Trophoblast cell (in vitro differentiated cells and primary cell): ENCODE results near the gene COQ9.

Source experiments
- DNase-seq, 2 donors: peaks; one replicate each; pipeline ENCODE4 v3.0.0-alpha.2; 2016
- H2AFZ ChIP-seq: 2 replicates; pipeline ENCODE4 v1.6.1; 2013; ENCODE audit warnings: low read length, moderate library complexity, mild to moderate bottlenecking; ENCODE audit not compliant: insufficient read depth, poor library complexity
- H2AK5ac ChIP-seq: 2 replicates; pipeline ENCODE4 v1.6.1; 2013; ENCODE audit warnings: mild to moderate bottlenecking, low read length
- H2BK120ac ChIP-seq: 2 replicates; pipeline ENCODE4 v1.6.1; 2013; ENCODE audit warnings: low read length, mild to moderate bottlenecking, moderate library complexity; ENCODE audit not compliant: insufficient read depth, poor library complexity
- H2BK12ac ChIP-seq: 2 replicates; pipeline ENCODE4 v1.6.1; 2013; ENCODE audit warnings: mild to moderate bottlenecking, low read length, moderate library complexity
- H2BK5ac ChIP-seq: 2 replicates; pipeline ENCODE4 v1.6.1; 2013; ENCODE audit warnings: low read length, low read depth, moderate library complexity, mild to moderate bottlenecking; ENCODE audit not compliant: poor library complexity
- H3K14ac ChIP-seq: 2 replicates; pipeline ENCODE4 v1.6.1; 2013; ENCODE audit warnings: mild to moderate bottlenecking, low read length
- H3K18ac ChIP-seq: 2 replicates; pipeline ENCODE4 v1.6.1; 2013; ENCODE audit warnings: mild to moderate bottlenecking, low read length
- H3K23ac ChIP-seq: 2 replicates; pipeline ENCODE4 v1.6.1; 2013; ENCODE audit warnings: low read length
- H3K27ac ChIP-seq: 2 replicates; pipeline ENCODE4 v1.5.1; 2013; ENCODE audit warnings: low read depth, mild to moderate bottlenecking, inconsistent platforms, low read length, moderate library complexity
- H3K27me3 ChIP-seq: 2 replicates; pipeline ENCODE4 v1.6.1; 2013; ENCODE audit warnings: inconsistent platforms, mild to moderate bottlenecking, low read length, moderate library complexity; ENCODE audit not compliant: insufficient read depth
- H3K36me3 ChIP-seq, 2 experiments: 1 replicate in 1 of 2; 2 replicates in 1 of 2; pipeline ENCODE4 v1.6.1; 2013; ENCODE audit warnings: low read length in 2 of 2, mild to moderate bottlenecking in 2 of 2, moderate library complexity in 1 of 2; ENCODE audit not compliant: insufficient read depth in 2 of 2, control insufficient read depth in 1 of 2
- H3K4ac ChIP-seq: 2 replicates; pipeline ENCODE4 v1.6.1; 2013; ENCODE audit warnings: low read depth, mild to moderate bottlenecking, low read length, moderate library complexity
- H3K4me1 ChIP-seq, 2 experiments: 1 replicate in 1 of 2; 2 replicates in 1 of 2; pipeline ENCODE4 v1.6.1; 2013; ENCODE audit warnings: low read length in 2 of 2, mild to moderate bottlenecking in 2 of 2, moderate library complexity in 1 of 2; ENCODE audit not compliant: insufficient read depth in 2 of 2, control insufficient read depth in 1 of 2
- H3K4me2 ChIP-seq: 2 replicates; pipeline ENCODE4 v1.6.1; 2013; ENCODE audit warnings: inconsistent platforms, mild to moderate bottlenecking, low read length, moderate library complexity
- H3K4me3 ChIP-seq: 2 replicates; pipeline ENCODE4 v1.5.1; 2013; ENCODE audit warnings: mild to moderate bottlenecking, low read depth, low read length, inconsistent platforms
- H3K79me1 ChIP-seq: one replicate; pipeline ENCODE4 v1.6.1; 2013; ENCODE audit warnings: low read length
- H3K79me2 ChIP-seq: 2 replicates; pipeline ENCODE4 v1.6.1; 2013; ENCODE audit warnings: low read length, mild to moderate bottlenecking; ENCODE audit not compliant: control insufficient read depth, insufficient read depth, poor library complexity
- H3K9ac ChIP-seq: 2 replicates; pipeline ENCODE4 v1.6.1; 2013; ENCODE audit warnings: mild to moderate bottlenecking, low read length
- H3K9me3 ChIP-seq: 2 replicates; pipeline ENCODE4 v1.6.1; 2013; ENCODE audit warnings: low read depth, mild to moderate bottlenecking, control low read depth, inconsistent platforms, low read length; ENCODE audit not compliant: insufficient read depth
- H4K12ac ChIP-seq: 2 replicates; pipeline ENCODE4 v1.6.1; 2013; ENCODE audit warnings: low read depth, mild to moderate bottlenecking, low read length, moderate library complexity
- H4K8ac ChIP-seq: 2 replicates; pipeline ENCODE4 v1.6.1; 2013; ENCODE audit warnings: low read depth, mild to moderate bottlenecking, low read length, moderate library complexity
- H4K91ac ChIP-seq: one replicate; pipeline ENCODE4 v1.6.1; 2013; ENCODE audit warnings: low read depth, mild to moderate bottlenecking, low read length, moderate library complexity
- WGBS: extraction: QIAGEN DNeasy Blood & Tissue Kit; methylation state at CpG from one replicate; pipeline ENCODE4 v1.1.7; 2013; ENCODE audit warnings: missing lambda C conversion rate; ENCODE audit not compliant: insufficient read length, insufficient coverage; ENCODE audit errors: extremely low coverage; 5-methylcytosine and 5-hydroxymethylcytosine counted together

Gene COQ9

GRCh38 chr16:57423152-57423551 is 24.1 kb upstream of the COQ9 start:
- no peak overlapping the region for H3K23ac ChIP-seq
- no peak for DNase-seq
- H3K9ac ChIP-seq, result no peak overlapping the region
- H3K4me2 ChIP-seq, result no peak overlapping the region
- H2AK5ac ChIP-seq, result no peak overlapping the region
- H3K4ac ChIP-seq, result no peak overlapping the region
- no peak overlapping the region for H4K8ac ChIP-seq
- no peak overlapping the region for H4K91ac ChIP-seq
- H3K79me2 ChIP-seq, result no peaks in the 10 kb centered on the region
- H3K9me3 ChIP-seq, result no peaks in the 10 kb centered on the region
- H3K36me3 ChIP-seq, result peaks cover 9 to 11% of the 10 kb centered on the region in 2 experiments
- H3K18ac ChIP-seq, result no peak overlapping the region
- H2BK5ac ChIP-seq, result no peak overlapping the region
- H3K14ac ChIP-seq, result no peak overlapping the region
- H3K27me3 ChIP-seq, result no peaks in the 10 kb centered on the region
- no peak overlapping the region for H3K4me3 ChIP-seq
- H4K12ac ChIP-seq, result no peak overlapping the region
- H3K79me1 ChIP-seq, result peaks cover 6% of the 10 kb centered on the region
- no peak overlapping the region for H2BK12ac ChIP-seq
- H2BK120ac ChIP-seq, result no peak overlapping the region
- no peak overlapping the region for H3K27ac ChIP-seq
- peaks cover 0 to 5% of the 10 kb centered on the region in 2 experiments for H3K4me1 ChIP-seq
- no peak overlapping the region for H2AFZ ChIP-seq
- no CpG with 5 or more reads among the region's 2 CpGs for WGBS

- H2AK5ac ChIP-seq, result no peak overlapping the region
- no peak overlapping the region for H3K23ac ChIP-seq
- H3K36me3 ChIP-seq, result peaks cover 17 to 22% of the 10 kb centered on the region in 2 experiments
- no peak overlapping the region for H3K4me3 ChIP-seq
- no peak overlapping the region for H2BK12ac ChIP-seq
- H3K4me2 ChIP-seq, result no peak overlapping the region
- no peak overlapping the region for H3K18ac ChIP-seq
- no peak overlapping the region for H3K27ac ChIP-seq
- no CpG with 5 or more reads among the region's 3 CpGs for WGBS
- H4K8ac ChIP-seq, result no peak overlapping the region
- H3K4me1 ChIP-seq, result no peaks in the 10 kb centered on the region
- no peaks in the 10 kb centered on the region for H3K79me2 ChIP-seq
- H3K4ac ChIP-seq, result no peak overlapping the region
- H3K27me3 ChIP-seq, result no peaks in the 10 kb centered on the region
- no peak overlapping the region for H3K14ac ChIP-seq
- H2BK5ac ChIP-seq, result no peak overlapping the region
- DNase-seq, result no peak
- H4K91ac ChIP-seq, result no peak overlapping the region
- H3K9me3 ChIP-seq, result no peaks in the 10 kb centered on the region
- H3K79me1 ChIP-seq, result peaks cover 2% of the 10 kb centered on the region
- no peak overlapping the region for H3K9ac ChIP-seq
- H2AFZ ChIP-seq, result no peak overlapping the region
- no peak overlapping the region for H4K12ac ChIP-seq
- H2BK120ac ChIP-seq, result no peak overlapping the region
Measured at GRCh38 chr16:57424583-57424982, 22.7 kb upstream of the COQ9 start.

- Histone ChIP-seq H3K9ac (peak overlapping the region; percentile 53), H3K27ac (no peak overlapping the region), H3K4me2 (no peak overlapping the region), H2AFZ (no peak overlapping the region), H3K4me3 (no peak overlapping the region), H3K79me1 (no peaks in the 10 kb centered on the region), H2BK120ac (no peak overlapping the region), H3K9me3 (no peaks in the 10 kb centered on the region), H3K4ac (no peak overlapping the region), H2AK5ac (no peak overlapping the region), H4K12ac (no peak overlapping the region), H3K18ac (no peak overlapping the region), H2BK5ac (no peak overlapping the region), H4K91ac (no peak overlapping the region), H3K27me3 (no peaks in the 10 kb centered on the region), H2BK12ac (no peak overlapping the region), H3K36me3 (peaks cover 31 to 38% of the 10 kb centered on the region in 2 experiments), H3K4me1 (no peaks in the 10 kb centered on the region), H3K14ac (no peak overlapping the region), H3K23ac (no peak overlapping the region), H4K8ac (no peak overlapping the region), H3K79me2 (no peaks in the 10 kb centered on the region)
- no peak for DNase-seq
- WGBS, result no CpG with 5 or more reads among the region's 7 CpGs
Measured at GRCh38 chr16:57426356-57426755, 20.9 kb upstream of the COQ9 start.

DNA sequence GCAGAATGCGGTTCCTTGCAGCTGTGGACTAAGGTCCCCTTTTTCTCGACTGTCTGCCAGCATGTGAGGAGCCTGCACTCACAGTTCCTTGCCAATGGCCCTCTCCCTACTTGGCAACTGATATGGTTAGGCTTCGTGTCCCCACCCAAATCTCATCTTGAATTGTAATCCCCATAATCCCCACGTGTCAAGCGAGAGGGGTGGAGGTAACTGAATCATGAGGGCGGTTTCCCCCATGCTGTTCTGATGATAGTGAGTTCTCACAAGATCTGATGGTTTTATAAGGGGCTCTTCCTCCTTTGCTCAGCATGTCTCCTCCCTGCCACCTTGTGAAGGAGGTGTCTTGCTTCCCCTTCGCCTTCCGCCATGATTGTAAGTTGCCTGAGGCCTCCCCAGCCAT is 20.0 kb upstream of the COQ9 start:
- no CpG with 5 or more reads among the region's 8 CpGs for WGBS
- Histone ChIP-seq H2AFZ (no peak overlapping the region), H3K27me3 (no peaks in the 10 kb centered on the region), H3K4me2 (no peak overlapping the region), H3K18ac (no peak overlapping the region), H3K4me3 (no peak overlapping the region), H2BK120ac (no peak overlapping the region), H3K9ac (no peak overlapping the region), H3K79me2 (no peaks in the 10 kb centered on the region), H3K9me3 (no peaks in the 10 kb centered on the region), H4K8ac (no peak overlapping the region), H3K79me1 (no peaks in the 10 kb centered on the region), H4K91ac (no peak overlapping the region), H3K14ac (no peak overlapping the region), H3K36me3 (peaks cover 36 to 45% of the 10 kb centered on the region in 2 experiments), H4K12ac (no peak overlapping the region), H3K27ac (no peak overlapping the region), H2BK5ac (no peak overlapping the region), H3K4ac (no peak overlapping the region), H3K23ac (no peak overlapping the region), H3K4me1 (no peaks in the 10 kb centered on the region), H2AK5ac (no peak overlapping the region), H2BK12ac (no peak overlapping the region)
- DNase-seq, result no peak
